Measurements from ENCODE around the gene LIPC.

The LIPC gene

DNA sequence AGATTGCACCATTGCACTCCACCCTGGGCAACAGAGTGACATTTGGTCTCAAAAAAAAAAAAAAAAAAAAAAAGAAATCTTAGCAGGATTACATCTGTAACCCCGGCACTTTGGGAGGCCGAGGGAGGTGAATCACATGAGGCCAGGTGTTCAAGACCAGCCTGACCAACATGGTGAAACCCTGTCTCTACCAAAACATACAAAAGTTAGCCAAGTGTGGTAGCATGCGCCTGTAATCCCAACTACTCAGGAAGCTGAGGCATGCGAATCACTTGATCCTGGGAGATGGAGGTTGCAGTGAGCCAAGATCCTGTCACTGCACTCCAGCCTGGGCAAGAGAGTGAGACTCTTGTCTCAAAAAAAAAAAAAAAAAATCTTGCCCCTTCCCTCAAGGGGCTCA is 40.4 kb downstream of the LIPC start:
- no peak overlapping the region for H3K4me3 ChIP-seq (ENCODE audit: low read depth, low read length)
- DNase-seq (ENCODE audit: low read depth), result no peak
- TF ChIP-seq POLR2A (IDR thresholded peaks at IDR 0.05; ENCODE audit: extremely low read depth, insufficient read length), result no peak
- TF ChIP-seq, protein P1, sequence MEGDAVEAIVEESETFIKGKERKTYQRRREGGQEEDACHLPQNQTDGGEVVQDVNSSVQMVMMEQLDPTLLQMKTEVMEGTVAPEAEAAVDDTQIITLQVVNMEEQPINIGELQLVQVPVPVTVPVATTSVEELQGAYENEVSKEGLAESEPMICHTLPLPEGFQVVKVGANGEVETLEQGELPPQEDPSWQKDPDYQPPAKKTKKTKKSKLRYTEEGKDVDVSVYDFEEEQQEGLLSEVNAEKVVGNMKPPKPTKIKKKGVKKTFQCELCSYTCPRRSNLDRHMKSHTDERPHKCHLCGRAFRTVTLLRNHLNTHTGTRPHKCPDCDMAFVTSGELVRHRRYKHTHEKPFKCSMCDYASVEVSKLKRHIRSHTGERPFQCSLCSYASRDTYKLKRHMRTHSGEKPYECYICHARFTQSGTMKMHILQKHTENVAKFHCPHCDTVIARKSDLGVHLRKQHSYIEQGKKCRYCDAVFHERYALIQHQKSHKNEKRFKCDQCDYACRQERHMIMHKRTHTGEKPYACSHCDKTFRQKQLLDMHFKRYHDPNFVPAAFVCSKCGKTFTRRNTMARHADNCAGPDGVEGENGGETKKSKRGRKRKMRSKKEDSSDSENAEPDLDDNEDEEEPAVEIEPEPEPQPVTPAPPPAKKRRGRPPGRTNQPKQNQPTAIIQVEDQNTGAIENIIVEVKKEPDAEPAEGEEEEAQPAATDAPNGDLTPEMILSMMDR (IDR thresholded peaks at IDR 0.05; ENCODE audit: low read depth, low read length), result no peak
- TF ChIP-seq, protein P2, sequence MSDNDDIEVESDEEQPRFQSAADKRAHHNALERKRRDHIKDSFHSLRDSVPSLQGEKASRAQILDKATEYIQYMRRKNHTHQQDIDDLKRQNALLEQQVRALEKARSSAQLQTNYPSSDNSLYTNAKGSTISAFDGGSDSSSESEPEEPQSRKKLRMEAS (IDR thresholded peaks at IDR 0.05; ENCODE audit: low read depth, low read length), result no peak
- TF ChIP-seq MYC (IDR thresholded peaks at IDR 0.05; ENCODE audit: low read depth, low read length), result no peak

DNA sequence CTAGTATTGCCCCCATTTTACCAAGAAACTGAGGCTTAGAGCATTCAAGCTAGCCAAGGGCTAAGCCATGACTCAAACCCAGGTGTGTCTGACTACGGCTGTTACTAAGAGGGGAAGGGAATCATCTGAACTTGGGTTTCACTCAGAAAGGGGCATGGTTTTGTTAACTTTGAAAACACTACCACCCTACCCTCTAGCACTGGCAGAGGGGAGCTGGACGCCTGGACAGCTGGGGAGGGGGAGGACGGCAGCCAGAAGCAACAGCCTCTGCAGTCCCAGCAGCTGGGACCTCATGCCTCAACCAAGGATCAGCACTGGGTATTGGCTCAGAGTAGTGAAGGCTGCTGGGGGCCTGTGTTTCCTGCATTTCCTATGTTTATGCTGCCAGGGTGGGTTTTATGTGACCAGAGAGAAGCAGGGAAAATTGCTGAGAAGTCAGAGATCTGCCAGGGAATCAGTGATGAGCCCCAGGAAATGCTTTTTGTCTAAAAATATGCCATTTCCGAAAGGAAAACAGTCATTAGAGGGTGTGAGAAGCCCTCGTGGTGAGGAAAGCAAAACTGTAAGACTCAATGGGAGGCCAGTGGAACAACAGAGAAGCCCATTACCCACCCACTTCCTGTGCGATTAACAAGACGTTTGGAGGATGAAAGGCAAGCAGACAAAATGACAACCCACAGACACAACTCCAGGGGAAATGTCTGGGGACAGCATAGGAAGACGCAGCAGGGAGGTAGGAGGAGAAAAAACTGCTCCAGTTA is 41.2 kb downstream of the LIPC start:
- TF ChIP-seq MYC (IDR thresholded peaks at IDR 0.05; ENCODE audit: low read depth, low read length), result peak; percentile 76
- TF ChIP-seq POLR2A (IDR thresholded peaks at IDR 0.05; ENCODE audit: extremely low read depth, insufficient read length), result no peak
- TF ChIP-seq, protein P1 (IDR thresholded peaks at IDR 0.05; ENCODE audit: low read depth, low read length), result no peak
- TF ChIP-seq, protein P2 (IDR thresholded peaks at IDR 0.05; ENCODE audit: low read depth, low read length), result peak; percentile 82
- peak; percentile 79 for DNase-seq (ENCODE audit: low read depth)
- peak overlapping the region; percentile 11 for H3K4me3 ChIP-seq (ENCODE audit: low read depth, low read length)

DNA sequence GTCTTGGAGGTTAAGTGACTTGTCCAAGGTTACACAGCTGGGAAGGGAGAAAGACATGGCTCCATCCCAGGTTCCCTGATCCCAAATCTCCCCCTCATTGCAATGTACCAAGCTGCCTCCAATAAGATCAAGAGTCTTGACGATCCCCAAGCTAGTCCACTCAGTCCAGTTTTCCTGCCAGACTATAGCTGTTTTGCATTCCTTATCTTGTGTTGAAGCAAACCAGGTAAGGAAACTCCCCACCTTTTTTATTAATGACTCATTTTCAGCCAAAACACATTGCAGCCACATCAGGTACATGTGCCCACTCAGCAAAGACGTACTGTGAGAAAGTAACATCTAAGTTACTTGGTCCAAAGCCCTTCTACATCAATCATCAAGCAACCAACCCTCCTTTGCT is 41.9 kb downstream of the LIPC start:
- H3K4me3 ChIP-seq (ENCODE audit: low read depth, low read length), result no peak overlapping the region
- peak; percentile 20 for DNase-seq (ENCODE audit: low read depth)
- TF ChIP-seq MYC (IDR thresholded peaks at IDR 0.05; ENCODE audit: low read depth, low read length) (no peak), POLR2A (IDR thresholded peaks at IDR 0.05; ENCODE audit: extremely low read depth, insufficient read length) (no peak)
- TF ChIP-seq, protein P1 (IDR thresholded peaks at IDR 0.05; ENCODE audit: low read depth, low read length), result no peak
- TF ChIP-seq, protein P2 (IDR thresholded peaks at IDR 0.05; ENCODE audit: low read depth, low read length), result no peak

DNA sequence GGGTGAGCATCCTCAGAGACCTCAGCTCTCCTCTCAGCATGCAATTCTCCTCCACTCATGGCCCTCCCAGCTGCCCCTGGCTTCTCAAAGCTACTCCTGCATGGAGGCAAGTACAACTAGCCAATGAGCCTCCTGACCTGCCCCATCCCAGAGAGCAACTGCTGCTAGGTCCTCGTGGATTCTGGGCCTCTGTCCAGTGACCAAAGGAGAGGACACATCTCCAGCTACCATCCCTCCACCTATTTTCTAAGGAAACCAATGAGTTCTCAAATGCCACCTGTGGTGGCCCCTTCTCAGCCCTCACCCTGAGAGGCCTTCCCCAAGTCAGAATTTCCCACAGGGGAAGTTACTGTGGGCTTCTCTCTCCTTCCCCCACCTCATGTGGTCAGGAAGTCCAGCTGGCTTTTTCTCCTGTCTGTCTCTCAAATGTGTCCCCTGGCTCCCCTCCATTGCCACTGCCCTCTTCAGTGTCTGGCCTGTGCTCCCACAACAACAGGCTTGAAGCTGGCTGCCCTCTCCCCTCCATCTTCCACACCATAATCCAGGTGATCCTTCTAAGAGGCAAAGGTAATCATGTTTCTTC is 43.0 kb downstream of the LIPC start:
- H3K4me3 ChIP-seq (ENCODE audit: low read depth, low read length), result no peak overlapping the region
- peak; percentile 71 for DNase-seq (ENCODE audit: low read depth)

DNA sequence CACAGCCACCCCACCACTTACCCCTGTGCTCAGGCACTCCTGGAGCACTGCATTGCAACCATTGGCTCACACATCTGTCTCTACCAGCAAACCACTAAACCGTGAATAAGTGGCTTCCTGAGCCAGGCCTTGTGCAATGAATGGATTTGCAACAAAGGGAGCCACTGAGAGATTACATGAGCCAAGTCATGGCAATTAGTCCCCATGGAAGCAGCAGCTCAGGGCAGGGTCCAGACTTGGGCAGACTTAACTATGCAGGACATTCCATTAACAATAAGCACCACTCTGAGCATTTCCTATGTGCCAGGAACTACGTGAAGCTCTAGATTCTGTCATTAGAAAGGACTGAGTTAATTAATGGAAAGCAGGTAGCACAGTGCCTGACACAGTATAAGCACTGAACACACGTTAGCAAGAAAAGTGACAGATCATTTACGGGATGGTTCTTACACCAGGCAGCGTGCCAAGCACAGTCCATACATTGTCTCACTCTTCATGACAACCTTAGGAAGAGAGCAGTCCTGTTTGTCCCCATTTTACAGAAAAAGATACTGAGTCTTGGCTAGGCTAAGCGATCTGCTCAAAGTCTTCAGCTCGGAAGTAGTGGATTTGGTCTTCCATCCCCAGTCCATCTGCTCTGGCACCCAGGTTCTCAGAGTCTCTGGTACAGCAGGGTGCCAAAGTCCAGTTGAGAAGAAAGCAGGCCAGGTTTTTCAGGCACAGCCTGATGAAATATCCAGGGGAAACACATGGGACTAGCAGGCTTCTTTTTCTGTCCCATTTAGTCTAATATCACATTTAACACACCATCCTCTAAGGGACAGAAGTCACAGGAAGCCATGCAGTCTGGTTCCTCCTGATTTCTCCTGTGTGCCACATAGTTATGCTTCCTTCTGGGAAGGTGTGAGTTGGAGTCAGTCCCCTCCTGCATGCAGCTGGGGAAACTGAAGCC is 44.1 kb downstream of the LIPC start:
- TF ChIP-seq, protein P2 (IDR thresholded peaks at IDR 0.05; ENCODE audit: low read depth, low read length), result no peak
- TF ChIP-seq, protein P1 (IDR thresholded peaks at IDR 0.05; ENCODE audit: low read depth, low read length), result no peak
- TF ChIP-seq POLR2A (IDR thresholded peaks at IDR 0.05; ENCODE audit: extremely low read depth, insufficient read length) (no peak), MYC (IDR thresholded peaks at IDR 0.05; ENCODE audit: low read depth, low read length) (no peak)
- no peak overlapping the region for H3K4me3 ChIP-seq (ENCODE audit: low read depth, low read length)
- DNase-seq (ENCODE audit: low read depth), result peak; percentile 92

More for the DNA sequence above, 43.0 kb downstream of the LIPC start:
- TF ChIP-seq, protein P2 (IDR thresholded peaks at IDR 0.05; ENCODE audit: low read depth, low read length), result no peak
- no peak for TF ChIP-seq POLR2A (IDR thresholded peaks at IDR 0.05; ENCODE audit: extremely low read depth, insufficient read length)
- TF ChIP-seq, protein P1 (IDR thresholded peaks at IDR 0.05; ENCODE audit: low read depth, low read length), result no peak
- TF ChIP-seq MYC (IDR thresholded peaks at IDR 0.05; ENCODE audit: low read depth, low read length), result no peak
